Stimulated activated CD4-positive, alpha-beta T cell treated with anti-CD3 and anti-CD28 coated beads, Interleukin-15, amount 100 ng/mL, for 24 hours (primary cell): ENCODE measurements around the gene TSEN54.

ENCODE experiments used
- DNase-seq: peaks from one replicate; pipeline ENCODE4 v3.0.0-alpha.2; 2020

The TSEN54 gene

GRCh38 chr17:75549246-75550138, 33.2 kb downstream of the TSEN54 start:
- no peak for DNase-seq

DNA sequence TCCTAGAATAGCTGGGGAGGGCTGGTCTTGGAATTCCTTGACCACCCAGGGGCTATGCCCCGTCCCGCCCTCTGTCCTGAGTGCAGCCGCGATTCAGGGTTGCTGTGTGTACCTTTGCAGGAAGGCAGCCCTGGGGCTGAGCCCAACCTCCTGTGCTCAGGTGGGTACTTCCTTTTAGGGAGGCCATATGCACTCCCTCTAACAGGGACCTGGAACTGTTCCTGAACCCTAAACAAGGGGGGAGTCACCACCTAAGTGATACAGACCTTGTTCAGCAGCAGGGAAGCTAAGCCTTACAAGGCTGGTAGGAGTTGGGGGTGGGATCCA, 33.8 kb downstream of the TSEN54 start:
- DNase-seq = no peak

DNA sequence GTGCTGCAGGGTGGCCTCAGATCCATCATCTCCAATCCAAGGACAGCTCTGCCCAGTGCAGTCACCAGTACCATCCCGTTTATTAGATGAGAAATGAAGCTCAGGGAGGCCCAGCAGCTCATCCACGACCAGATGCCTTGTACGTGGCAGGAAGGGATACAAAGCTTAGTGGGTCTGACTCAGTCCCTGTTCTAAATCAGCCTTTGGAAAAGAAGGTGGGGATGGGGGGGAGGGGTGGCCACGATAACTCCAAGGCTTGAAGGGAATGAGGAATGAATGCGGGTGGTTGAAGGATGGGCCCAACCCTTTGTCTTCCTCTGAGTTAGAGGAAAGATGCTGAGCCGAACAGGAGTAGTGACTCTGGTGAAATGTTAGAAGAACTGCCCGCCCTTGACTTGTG, 34.9 kb downstream of the TSEN54 start:
- DNase-seq = no peak

DNA sequence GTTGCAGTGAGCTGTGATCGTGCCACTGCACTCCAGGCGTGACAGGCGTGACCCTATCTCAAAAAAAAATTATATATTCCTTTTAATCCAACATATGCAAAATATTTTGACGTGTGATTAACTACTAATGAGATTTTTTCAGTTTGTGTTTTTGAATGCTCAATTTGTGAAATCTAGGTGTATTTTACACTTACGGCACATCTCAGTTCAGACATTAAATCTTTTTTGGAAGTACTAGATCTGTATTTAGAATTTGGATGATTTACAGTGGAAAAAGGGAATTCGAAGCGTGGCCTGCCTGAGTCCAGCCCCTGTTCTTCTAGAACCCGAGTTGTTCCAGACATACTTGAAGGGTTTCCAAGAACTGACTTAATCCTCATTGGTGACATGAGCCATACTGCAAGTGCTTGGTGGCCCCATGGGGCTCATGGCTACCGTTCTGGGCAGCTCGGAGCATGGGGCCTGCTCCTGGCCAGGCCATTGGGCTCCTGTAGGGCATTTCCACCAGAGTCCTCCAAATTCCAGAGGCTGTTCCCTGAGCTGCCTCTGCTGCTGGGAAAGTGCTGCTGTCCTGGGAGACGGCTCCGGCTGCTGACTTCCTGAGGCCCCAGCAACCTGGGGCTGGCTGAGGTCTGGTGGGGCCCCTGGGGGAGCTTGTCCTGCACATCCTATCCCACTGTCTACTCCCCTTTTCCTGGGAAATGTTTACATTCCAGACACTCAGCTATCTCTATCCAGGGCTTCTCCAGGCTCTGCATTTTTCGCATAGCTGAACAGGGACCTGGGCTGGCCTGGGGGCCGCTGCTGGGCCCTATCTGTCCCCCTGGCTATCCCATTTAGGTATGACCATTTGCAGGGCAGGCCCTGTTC, 36.3 kb downstream of the TSEN54 start:
- DNase-seq = no peak

- DNase-seq = no peak
These were observed 37.2 kb downstream of the TSEN54 start for GRCh38 chr17:75553295-75554110.

DNA sequence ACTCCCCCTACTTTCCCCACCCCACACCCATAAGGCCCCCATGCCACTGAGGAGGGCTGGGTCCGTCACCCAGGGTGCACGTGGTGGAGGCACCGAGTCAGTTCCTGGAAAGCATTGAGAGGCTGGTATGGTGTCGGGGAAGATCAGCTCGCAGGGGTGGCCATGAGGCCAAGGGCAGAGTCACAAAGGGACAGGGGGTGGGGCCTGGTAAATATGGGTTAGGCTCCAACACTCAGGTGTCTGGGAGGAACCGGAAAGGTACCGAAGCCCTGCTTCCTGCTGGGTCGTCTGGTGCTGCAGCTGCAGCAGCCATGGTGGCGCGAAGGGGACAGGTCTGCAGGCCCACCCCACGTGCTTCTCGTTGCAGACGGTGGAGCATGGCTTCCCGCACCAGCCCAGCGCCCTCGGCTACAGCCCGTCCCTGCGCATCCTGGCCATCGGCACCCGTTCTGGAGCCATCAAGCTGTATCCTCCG, 39.4 kb downstream of the TSEN54 start:
- DNase-seq = no peak

GRCh38 chr17:75557075-75557851, 40.9 kb downstream of the TSEN54 start:
- no peak for DNase-seq

DNA sequence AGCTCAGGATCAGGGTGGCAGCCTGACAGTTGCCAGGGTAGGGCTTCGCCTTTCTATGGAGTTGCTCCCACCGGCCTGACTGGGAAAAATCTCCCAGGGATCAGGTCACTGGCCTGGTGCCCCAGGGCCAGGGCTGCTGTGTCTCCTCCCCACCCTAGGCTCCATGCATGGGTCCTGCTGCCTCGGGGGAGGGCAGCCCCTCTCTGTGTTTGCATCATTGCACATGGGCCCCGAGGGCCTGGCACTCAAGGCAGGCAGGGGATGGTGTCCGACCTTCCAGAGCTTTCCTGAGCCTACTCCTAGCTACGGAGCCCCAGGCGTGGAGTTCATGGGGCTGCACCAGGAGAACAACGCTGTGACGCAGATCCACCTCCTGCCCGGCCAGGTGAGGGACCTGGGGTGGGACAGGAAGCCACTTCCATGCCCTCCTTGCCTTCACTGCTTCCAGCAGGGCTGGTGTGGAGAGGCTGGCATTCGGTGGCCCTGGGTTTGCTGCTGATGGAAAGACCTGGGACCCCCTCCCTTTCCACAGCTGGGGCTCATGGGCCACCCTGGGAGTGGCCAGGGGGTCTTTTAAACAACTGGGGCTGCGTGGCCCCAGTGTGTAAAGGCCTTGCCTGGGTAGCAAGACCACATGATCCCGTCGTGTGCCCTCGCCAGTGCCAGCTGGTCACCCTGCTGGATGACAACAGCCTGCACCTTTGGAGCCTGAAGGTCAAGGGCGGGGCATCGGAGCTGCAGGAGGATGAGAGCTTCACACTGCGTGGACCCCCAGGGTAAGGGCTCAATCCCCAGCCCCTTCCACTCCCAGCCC, 41.7 kb downstream of the TSEN54 start:
- DNase-seq = no peak

- no peak for DNase-seq
These were observed 42.6 kb downstream of the TSEN54 start for GRCh38 chr17:75558666-75559530.

DNA sequence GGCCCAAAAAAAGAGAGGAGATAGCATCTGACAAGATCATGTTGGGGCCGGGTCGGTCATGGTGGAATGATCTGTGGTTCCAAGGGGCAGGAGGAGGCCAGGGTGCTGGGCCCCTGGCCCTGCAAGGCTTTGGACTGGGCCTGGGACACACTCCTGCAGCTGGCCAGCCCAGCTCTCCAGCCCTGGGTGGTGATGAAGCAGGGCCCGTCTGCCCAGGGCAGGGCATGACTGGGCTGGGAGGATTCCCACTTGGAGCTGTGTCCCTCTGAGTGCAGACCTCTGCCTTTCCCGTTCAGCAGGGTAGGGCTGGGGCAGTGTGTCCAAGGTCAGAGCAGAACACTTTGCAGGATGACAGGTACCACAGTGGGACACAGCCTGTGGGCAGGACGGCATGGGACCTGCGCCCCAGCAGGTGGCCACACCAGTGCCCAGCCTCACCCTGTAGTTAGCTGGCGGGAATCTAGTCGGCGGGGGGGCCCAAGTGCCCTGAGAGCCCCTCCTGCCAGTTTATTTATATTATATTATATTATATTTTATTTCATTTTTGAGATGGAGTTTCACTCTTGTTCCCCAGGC, 43.7 kb downstream of the TSEN54 start:
- no peak for DNase-seq

GRCh38 chr17:75561927-75562603, 45.7 kb downstream of the TSEN54 start:
- no peak for DNase-seq

- no peak for DNase-seq
These were observed 46.9 kb downstream of the TSEN54 start for GRCh38 chr17:75563063-75563758.

GRCh38 chr17:75564195-75564594, 47.9 kb downstream of the TSEN54 start:
- no peak for DNase-seq

DNA sequence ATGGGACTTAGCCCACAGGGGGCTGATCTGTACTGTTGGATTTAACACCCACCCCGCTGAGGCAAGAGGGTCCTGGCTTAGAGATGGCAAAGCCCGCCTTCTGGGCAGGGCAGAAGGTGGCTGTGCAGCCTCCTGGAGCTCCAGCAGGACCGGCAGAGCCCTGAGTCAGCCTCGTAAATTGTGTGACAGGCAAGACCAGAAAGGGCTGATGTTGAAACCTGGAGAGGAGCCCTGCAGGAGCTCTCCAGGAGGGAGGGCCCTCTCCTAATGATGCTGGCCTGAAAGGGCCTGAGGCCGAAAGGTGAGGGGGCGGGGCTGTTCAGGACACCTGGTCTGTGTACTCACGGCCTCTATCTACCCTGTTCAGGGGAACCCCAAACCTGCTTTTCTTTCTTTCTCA, 48.7 kb downstream of the TSEN54 start:
- DNase-seq = no peak

GRCh38 chr17:75565618-75566017, 49.3 kb downstream of the TSEN54 start:
- no peak for DNase-seq

GRCh38 chr17:75566416-75566815, 50.1 kb downstream of the TSEN54 start:
- no peak for DNase-seq

GRCh38 chr17:75566834-75567233, 50.5 kb downstream of the TSEN54 start:
- no peak for DNase-seq

GRCh38 chr17:75568412-75569255, 52.3 kb downstream of the TSEN54 start:
- no peak for DNase-seq
